Stimulated activated CD8-positive, alpha-beta memory T cell treated with anti-CD3 and anti-CD28 coated beads, Interleukin-12 subunit alpha, Interleukin-12 subunit beta, amount 100 ng/mL, for 1 hour (primary cell): ENCODE results near the gene CCR6.
"Not testable (repeated sequence)": the region's sequence is repeated elsewhere in the genome, so short reads cannot be mapped to it uniquely, and the experiment has no call there.

ENCODE experiments used
- DNase-seq: peaks from one replicate; pipeline ENCODE4 v3.0.0-alpha.2; 2020; ENCODE audit warnings: low read depth

The CCR6 gene

DNA sequence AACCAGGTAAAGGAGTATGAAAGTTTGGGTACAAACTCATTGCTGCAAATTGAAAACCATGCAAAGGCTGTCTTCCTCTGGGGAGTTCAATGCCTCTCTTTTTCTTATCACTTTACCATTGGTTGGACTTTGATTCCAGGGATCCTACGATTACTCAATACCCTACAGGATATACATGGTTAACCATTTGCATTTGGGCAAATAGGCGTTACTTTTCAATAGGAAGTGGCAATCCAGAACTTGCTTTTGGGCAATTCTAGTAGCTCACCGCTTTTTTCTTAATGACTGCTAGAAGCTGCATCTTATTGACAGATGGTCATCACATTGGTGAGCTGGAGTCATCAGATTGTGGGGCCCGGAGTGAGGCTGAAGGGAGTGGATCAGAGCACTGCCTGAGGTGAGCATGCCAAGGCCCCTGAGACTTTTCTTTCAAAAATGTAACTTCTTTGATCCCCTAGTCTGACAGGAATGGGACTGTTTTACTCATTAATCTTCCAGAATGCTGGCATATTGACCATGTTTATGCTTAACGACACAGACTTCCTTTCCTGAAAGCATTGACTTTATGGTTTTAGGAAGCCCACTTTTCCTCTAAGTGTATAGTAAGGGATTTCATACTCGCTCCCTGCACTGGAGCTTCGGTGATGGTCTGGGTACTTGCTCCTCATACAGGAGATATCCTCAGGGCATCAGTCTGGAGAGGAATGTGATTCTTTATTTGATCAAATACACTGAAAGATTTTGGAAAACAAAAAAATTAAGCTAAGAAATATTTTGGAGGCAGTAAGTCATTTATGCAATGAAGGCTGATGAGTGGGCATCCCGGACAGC, at the start of gene CCR6:
TSS of gene CCR6 (plus strand) at position 270 of the 831 bp plus-strand sequence. CDS start 13,039 bp downstream, outside the sequence.
- DNase-seq, result no peak

DNA sequence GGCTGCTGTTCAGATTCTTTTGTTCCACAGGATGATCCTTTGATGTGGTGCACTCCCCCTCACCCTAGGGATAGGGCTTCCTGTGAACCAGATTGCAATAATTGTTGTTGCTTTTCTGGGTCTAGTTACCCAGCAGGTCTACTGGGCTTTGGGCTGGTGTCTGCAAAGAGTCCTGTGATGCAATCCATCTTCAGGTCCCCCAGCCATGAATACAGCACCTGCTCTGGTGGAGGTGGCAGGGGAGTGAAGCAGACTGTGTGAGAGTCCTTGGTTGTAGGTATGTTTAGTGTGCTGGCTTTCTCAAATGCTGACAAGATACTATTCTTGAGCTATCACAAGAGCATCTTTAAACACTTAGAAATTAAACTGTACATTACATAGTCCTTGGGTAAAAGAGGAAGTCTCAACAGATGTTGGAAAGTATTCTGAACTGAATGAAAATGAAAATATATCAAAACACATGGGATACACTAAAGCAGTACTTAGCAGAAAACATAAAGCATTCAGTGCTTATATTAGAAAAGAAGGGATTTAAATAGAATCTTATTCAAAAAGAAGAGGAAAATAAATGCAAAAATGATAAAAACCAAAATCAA, 49.1 kb upstream of the CCR6 start:
- DNase-seq, result no peak

DNA sequence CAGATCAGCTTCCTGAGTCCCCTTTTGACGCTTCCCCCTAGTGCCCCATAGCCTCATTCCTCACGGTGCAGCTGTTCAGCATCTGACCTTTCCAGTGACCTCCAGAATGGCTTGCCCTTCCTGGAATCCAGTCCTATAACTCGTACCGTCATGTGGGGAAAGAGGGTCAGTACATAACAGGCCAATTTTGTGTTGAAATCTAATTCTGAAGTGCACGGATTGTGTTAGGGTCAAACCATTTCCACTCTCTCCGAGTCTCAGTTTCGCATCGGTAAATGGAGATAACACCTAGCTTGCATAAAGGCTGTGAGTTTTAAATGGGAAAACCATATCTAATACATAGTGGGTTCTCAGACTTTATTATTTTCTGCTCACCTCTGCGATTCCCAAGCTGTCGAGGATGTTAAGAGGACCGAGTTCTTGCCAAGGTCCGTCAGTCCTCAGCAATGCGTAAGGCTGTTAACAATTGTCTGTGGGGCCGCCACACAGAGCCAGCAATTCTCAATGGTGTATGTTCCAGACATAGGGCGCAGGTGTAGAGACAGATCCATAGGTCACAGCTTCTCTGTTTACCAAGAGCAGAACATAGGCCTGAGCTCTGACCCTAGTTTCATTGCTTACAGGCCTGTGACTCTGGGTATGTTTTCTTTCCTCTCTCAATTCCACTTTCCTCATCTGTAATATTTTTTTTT, 45.5 kb upstream of the CCR6 start:
- no peak for DNase-seq

DNA sequence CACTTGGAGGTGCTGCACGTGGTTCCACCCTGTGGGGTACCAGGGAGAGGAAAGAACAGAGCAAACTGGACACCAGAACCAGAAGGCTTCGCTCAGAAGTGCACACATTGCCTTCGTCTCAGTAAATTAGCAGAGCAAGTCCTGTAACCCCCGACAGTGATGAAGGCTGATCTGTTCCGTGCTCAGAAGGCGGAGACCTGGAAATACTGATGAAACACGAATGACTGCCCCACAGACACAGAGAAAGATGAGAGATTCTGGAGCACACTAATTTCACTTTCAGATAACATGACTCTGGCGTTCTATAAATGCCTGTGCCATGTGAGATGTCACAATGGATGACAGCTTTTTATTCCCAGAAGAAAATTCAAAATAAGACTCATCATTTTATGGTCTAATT, 44.2 kb upstream of the CCR6 start:
- DNase-seq, result no peak

DNA sequence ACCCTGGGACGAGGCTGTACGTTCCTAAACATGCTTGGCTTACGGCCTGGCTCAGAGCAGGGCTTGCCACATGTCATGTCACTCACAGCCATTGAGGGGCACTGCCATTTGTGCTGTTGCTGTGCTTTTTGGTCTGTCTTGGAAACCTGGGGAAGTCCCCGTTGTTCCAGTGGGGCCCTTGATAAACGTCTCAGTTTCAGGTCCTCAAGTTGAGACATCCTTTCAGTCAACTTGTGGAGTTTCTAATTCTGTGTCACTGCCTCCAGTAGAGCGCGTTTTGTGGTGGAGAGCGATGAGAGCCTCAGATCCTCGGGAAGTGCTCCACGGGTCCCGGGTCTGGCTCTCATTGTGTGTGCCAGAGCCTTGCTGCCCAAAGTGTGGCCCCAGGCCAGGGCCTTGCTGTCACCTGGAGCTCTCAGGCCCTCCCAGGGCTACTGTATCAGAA, 43.0 kb upstream of the CCR6 start:
- no peak for DNase-seq

DNA sequence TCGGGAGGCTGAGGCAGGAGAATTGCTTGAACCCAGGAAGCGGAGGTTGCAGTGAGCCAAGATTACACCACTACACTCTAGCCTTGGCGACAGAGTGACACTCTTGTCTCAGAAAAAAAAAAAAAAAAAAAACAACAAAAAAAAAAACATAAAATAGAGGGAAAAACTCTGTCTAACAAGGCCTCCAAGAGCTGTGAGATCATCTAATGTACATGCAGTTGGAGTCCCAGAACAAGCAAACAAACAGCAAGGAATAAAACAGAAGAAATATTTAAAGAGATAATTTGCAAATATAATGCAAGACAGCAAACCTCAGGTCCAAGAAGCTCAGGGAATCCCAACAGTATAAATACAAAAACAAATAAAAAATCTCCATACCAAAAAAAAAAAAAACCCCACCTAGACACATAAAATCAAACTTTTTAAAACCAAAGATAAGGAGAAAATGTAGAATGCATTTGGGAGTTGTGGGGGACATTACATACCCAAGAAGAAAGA, 35.0 kb upstream of the CCR6 start:
- DNase-seq, result no peak

DNA sequence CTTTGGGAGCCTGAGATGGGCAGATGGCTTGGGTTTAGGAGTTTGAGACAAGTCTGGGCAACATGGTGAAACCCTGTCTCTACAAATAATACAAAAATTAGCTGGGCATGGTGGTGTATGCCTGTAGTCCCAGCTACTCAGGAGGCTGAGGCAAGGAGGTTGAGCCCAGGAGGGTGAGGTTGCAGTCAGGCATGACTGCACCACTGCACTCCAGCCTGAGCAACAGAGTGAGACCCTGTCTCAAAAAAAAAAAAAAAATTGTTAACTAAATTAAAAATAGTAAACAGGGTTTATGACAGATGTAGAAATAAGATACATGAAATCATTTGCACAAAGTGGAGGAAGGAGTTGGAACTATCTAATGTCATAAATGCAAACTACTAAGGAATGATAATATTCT, 34.2 kb upstream of the CCR6 start:
- DNase-seq, result not testable (repeated sequence)

DNA sequence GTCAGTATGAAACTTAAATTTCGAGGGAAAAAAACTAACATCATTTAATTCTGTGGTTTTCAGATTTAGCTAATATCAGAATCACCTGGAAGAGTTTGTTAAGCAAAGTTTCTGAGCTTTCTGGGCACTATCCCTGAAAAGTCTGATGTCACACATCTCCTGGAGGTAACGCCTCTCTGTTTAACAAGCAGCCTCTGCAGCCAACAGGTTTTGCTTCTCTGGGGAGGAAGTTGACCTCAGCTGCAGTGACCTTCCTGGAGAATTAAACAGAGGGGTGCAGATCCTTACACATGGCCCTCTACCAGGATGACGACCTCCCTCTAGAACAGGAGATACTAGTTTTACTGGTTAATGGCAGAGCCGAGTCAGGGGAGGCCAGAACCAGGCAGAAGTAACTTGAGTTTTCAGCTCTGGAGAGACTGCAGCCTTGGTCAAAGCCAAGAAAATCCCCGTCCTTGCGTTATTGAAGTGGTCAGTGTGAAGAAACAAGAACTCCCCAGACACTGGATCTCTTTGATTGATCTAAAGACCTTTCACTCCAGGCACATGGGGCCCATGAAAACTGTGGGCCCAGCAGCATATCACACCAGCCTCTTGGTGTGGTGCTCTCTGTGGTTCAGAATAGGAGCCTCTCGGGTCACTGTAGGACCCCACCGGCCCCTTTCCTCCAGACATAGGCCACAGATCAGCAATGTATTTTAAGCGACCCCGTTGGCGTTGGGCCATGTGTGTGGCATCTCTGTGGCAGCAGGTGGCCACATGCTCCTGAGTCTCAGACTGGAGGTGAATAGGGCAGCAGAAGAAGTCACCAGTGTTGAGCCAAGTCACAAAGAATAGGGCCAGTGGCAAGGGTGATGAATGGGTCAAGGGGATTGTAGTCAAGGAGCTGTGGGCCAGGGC, 33.4 kb upstream of the CCR6 start:
- no peak for DNase-seq

DNA sequence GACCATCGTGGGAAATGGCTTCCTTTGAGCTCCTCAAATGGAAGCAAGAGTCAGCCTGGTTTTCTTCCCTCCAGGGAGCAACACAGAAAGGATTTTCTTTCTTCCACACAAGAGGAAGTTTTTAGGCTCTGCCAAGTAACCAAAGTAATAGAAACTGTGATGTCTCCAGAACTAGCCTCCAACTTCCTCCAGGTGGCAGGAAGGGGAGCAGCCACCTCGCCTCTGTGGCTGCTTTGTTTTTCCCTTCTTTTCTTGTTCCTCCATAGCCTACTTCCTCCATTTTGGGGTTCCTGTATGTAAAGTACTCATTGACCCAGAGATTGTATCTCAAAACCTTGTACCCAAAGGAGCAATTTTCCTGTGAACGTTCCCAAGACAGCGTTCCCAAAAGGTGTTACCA, 32.7 kb upstream of the CCR6 start:
- no peak for DNase-seq

DNA sequence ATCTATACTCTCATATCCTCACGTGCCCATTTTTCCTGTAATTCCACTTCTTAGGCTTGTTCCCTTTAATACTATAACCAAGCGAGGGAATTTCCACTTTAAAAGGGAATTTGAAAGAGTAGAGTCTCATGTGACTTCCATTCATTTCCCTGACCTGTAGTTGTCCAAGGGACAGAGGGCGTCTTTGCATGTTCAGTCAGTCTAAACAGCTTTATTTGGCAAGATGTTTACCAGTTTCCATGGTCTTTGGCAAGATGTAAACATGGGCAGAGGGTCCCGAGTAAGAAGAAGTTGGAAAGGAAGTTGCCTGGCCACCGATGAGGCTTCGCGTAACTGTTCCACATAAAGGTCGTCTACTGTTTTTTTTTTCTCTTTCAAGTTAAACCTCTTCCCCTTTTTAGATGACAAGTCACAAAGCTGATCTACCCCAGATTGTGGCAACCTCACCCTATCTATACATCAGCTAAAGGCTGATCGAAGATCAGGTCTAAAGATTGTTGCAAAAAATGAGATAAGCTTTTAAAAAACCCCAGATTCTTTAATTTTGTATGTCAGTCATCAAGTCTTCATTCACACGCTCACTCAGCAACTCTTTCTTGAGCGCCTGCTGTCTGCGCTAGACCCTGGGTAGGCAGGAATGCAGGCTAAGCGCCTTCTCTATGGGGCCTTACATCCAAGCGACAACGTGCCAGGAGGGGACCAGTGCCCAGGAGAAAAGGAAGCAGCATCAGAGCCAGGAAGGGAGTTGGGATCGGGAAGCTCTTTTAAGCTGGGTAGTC, 31.7 kb upstream of the CCR6 start:
- no peak for DNase-seq

DNA sequence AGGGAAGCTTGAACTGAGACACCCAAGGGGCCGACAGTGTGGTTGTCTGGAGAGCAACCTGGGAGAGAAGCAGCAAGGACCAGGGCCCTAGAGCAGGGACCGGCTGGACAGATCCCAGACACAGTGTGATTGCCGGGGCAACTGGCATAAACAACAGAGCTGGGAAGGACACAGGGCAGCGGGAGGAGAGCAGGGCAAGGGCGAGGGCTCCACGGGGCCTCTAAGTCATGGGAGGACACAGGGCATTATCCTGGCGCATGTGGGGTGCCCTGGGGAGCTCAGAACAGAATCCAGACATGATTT, 31.1 kb upstream of the CCR6 start:
- no peak for DNase-seq

DNA sequence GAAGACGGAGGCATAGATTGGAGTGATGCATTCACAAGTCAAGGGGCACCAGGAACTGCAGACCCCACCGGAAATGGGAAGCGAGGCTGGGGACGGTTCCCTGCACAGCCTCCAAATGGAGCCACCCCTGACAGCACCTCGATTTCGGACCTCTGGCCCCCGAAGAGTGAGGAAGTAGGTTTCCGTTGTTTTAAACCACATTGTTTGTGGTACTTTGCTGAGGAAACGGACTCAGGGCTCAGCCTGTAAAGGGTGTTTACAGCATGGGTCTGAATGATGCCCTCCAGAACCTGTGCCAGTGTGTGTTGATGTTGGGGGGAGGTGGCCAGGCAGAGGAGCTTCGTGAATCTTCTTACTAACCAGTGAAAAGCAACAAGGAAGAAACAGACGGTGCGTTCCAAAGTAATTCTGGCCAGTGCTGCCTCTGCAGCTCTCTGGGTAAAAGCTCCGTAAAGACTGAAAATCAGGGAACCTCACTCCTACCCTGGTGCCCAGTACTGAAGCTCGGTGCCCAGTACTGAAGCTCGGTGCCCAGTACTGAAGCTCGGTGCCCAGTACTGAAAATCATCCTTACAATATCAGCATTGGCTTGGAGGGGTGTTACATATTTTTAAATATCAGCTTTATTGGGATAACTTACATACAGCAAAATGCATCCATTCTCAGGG, 30.1 kb upstream of the CCR6 start:
- DNase-seq, result no peak

DNA sequence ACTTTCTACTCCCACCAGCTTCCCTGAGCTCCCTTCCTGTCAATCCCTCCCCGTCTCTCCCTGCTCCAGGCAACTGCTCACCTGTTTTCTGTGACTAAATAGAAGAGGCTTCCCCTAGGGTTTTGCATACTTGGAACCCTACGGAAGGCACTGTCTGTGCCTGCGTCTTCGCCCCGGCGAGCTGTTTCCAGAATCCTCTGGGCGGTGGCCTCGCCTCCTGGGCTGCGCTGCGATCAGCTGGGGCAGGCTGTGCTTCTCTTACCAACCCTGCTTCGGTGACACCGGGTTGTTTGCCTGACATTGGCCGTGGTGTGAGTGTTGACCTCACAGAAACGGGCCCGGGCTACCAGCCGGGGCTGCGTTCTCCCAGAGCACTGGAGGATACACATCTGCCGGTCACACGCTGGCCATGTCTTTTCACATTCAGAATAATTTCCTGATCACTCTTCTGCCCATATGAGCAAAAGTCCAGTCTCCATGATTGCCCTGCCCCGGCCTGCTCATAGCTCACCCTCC, 29.4 kb upstream of the CCR6 start:
- DNase-seq, result no peak

DNA sequence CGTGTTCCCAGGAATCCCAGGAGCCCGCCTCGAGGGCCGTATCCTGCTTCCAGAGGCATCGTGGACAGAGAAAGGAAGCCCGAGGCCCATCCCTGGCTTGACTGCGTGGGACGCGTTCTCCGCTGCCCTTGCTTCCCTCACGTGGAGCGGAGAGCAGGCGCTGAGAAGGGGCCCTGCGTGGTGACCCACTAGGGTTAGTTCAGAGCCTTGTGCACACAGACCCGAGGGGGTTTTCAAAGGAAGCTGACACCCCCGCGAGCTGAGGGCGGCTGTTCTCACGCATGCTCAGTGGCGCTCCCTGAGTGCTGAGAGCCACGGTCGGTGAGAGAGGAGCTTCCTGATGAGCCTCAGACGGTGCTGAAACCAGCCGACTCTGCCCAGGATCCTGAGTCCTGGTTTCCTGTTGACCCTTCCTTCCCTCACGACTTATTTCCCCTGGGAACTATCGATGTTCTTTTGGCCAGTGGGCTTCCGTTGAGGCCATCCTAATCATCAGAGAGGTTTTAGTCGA, 28.9 kb upstream of the CCR6 start:
- peak; percentile 39 for DNase-seq

DNA sequence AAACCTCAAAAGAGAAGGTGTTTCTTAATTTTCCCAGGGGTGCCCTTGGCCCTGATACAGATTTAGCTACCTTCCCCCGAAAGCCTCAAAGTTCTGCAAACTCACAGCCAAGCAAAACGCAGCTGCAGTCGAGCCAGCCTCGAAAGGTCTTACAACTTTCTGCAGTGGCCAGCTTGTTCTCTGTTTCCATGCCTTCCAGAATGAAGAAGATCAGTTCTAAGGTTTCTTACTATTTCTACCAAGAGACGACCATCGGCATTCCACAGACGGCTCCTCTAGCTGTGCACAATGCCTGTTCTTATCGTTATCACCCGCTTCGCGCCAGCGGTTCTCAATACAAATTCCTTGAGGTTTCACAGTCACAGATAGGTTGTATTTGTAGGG, 28.5 kb upstream of the CCR6 start:
- no peak for DNase-seq

DNA sequence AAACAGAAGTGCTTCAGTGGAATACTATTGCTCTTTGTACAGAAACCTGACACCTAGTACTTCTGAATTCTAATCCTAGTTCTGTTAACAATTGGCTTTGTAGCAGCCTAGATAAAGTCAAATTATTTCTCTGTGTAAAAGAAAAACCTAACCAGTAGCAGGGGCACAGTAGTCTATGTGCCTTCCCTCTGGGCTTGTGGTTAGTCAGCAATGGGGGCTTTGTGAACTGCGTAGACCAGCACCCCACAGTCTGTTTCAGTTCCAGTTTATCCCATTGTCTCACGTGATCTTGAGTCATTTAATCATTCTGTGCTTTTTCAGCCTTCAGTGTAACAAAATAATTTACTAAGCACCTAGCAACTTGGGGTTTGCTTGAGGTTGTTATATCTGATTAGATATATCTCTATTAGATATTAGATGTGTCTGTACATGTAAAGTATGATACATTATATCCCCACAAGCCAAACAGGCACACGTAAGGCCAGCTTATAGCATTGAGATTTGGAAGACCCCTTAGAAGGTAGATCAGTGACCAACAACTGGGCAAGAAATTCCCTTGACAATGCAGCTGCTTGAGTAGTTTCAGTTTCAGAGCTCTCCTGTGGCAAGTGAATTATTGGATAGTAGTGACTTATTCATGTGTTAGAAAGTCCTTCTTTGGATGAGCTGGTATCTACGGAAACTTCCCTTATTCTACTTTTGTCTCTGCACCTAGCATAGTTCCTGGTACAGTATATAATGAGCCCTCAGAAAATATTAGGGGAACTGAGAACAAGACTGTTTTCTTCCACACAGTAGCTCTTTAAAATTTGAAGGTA, 27.9 kb upstream of the CCR6 start:
- DNase-seq, result no peak

DNA sequence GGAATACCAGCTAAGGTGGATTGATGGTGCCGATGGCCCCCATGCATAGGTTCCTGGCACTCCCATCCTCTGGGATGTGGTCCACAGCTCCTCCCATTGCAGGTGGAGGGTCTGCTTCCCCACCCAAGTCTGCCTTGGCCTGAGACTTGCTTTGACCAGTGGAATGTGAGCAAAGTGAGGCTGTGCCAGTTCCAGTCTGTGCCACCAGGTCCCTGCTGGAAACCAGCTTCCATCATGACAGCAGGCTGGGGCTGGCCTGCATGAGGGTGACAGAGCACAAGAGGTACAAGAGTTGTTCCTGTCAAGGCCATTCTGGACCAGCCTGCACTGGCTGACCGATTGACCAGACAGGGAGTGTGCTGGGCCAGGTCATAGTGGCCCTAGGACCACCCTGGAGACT, 27.0 kb upstream of the CCR6 start:
- no peak for DNase-seq

DNA sequence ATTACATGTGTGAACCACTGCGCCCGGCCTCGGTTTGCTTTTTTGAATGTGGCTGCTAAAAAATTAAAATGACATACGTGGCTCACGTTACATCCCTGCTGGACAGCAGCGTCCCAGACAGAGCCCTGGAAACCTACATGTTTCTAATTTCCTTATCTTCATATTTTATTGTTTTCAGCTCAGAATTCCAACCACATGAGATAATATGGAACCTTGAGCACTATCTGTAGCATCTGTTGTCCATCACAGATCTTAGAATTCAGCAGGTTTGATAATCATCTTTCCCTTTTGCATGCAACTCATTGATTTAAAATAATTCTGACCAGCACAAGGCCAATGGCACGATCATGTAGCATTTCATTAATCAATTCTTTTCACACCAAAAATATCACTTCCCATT, 25.9 kb upstream of the CCR6 start:
- no peak for DNase-seq

DNA sequence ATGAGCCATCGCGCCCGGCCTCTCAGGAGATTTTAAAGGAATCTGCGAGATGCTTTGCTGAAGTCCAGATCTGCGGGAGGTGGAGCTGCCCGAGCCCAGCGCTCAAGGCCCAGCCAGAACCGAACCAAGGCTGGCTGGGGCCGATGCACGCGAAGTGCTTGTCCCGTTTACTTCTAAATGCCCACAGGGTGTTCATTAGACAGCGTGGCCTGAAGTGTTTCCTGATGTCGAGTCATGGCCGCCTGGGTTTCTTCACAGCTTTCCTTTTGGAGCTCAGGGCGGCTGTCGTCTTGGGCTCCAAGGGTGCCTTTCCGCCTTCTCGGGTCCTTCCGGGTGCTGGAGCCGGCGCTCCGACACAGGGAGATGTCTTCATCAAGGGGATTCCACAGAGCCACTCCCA, 25.1 kb upstream of the CCR6 start:
- DNase-seq, result no peak
